Stimulated activated CD4-positive, alpha-beta T cell treated with anti-CD3 and anti-CD28 coated beads, Interleukin-12 subunit alpha, Interleukin-12 subunit beta, amount 100 ng/mL, for 24 hours (primary cell): ENCODE measurements around the gene SLC29A2.
"Not testable (repeated sequence)": the region's sequence is repeated elsewhere in the genome, so short reads cannot be mapped to it uniquely, and the experiment has no call there.

Experiments used
- DNase-seq, 2 experiments: peaks; one replicate each; pipeline ENCODE4 v3.0.0-alpha.2; 2020; ENCODE audit warnings: low read depth in 2 of 2

The SLC29A2 gene

DNA sequence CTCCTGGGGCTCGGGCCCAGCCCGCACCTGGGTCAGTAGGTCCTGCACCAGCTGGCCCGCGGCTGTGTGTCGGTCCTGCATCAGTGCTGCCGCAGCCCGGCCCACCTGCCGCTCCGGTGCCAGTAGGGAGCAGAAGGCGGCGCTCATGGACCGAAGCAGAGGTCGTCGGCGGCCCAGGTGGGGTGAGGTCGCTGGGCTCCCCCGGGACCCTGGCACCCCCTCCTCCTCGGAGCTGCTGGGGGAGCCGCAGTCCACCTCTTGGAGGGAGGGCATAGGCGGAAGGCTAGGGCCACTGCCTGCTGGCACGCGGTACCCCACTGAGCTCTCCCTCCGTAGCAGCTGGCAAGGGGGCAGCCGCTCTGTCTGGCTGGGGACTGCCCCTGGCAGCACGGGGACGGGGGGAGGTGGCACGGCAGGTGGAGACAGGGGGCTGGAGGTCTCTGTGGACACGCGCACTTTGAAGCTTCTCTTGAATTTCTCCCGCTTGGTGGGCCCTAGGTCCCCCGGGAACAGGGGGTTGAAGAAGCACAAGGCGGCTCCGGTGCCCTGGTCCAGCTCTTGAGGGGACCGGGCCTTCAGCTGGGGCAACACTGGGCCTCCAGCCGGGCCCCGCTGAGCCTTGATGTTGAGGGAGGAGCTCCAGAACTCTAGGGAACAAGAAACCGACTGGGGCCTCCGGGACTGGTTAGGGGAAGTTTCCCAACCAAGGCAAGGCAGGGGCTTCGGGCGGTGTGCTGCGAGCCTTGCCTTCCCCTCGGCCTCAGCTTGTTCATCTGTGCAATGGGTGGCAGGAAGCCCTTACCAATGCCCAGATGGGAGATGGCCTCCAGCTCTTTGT lies 36.7 kb downstream of the SLC29A2 start:
- no peak for DNase-seq

DNA sequence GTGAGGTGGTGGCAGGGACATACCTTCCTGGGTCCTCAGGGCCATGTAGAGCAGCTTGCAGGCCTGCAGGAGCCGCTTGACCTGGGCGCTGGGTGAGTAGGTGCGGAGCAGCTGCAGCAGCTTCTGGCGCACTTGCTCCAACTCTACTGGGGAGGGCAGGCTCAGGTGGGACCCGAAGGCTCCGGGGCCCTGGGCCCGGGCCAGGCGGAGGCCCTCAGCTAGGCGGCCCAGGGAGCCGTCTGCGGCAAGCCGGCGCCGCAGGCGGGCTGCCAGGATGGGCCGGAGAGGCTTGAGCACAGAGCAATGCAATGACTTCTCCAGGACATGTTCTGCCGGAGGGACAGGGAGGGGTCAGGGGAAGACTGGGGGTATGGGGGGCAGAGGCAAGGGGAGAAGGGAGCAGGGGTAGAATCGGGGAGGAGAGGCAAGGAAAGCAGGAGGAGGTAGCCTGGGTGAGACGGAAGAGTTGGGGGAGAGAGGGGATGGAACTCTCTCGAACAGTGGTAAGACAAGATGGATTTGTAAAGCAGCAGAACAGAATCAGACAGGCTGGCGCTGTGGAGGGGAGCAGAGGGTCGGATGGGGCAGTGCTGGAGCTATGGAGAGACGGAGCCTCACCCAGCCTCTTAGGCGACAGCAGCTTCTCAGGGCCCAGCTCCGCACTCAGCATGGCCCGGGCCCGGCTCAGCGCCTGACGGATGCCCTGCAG lies 37.5 kb downstream of the SLC29A2 start:
- no peak for DNase-seq

DNA sequence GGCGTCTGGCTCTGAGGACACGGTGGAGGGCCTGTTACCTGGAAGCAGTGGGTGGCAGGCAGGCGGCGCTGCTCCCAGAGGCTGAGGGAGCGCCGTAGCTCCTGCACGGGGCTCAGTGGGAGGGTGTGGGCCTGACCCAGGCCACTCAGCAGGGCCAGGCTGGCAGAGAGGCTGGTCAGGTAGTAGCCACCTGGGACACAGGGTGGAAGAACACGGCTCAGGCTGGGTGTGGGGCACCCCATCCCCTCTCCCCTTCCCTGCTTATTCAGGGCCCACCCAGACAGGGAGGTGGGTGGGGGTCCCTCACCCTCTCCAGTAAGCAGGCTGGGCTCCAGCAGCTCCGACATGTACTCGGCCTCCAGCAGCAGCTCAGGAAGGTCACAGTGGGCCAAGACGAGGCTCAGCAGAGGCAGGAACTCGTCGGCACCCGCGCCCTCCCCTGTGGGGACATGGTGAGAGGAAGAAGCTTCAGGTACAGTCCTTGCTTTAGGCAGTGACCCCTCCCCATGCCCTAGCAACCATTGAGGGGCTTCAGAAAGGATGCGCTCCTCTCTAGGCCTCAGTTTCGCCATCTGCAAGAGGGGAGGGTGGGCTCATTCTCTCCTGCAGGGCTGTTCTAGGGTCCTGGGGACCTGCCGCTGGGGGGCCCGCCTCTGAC lies 38.2 kb downstream of the SLC29A2 start:
- DNase-seq: no peak

DNA sequence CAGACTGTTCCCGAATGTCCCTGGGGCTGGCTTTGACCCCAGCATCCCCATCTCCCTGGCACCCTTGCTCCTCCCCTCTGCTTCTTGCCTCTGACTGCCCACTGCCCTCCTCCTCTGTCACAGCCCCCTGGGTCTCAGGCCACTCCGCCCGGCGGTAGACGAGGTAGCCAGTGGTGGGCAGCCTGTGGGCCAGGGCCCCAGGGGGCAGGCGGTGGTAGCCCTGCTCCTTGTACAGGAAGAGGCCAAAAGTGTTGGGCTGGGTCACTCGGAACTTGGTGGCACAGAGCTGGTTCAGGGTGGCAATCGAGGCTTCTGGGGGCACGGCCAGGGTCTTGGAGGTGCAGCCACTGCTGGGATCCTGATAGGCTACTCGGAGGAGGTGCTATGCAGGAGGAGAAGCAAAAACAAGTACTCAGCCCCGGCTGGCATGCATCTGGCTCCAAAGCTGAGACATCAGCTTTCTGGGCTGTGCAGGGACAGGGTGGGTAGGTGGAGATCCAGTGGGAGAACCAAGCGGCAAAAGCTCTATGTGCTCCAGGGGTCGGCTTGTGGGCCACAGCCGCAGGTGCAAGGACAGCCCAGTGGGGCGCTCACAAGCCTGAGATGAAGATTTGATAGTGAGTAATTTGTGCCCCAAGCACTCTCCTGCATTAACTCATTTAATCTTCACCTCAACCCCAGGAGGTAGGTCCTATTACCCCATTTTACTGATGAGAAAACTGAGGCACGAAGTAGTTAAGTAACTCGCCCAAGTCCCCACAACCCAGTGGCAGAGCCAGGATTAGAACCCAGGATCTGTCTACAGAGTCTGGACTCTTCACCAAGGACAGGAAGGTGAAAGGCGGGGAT lies 39.0 kb downstream of the SLC29A2 start:
- DNase-seq: no peak

DNA sequence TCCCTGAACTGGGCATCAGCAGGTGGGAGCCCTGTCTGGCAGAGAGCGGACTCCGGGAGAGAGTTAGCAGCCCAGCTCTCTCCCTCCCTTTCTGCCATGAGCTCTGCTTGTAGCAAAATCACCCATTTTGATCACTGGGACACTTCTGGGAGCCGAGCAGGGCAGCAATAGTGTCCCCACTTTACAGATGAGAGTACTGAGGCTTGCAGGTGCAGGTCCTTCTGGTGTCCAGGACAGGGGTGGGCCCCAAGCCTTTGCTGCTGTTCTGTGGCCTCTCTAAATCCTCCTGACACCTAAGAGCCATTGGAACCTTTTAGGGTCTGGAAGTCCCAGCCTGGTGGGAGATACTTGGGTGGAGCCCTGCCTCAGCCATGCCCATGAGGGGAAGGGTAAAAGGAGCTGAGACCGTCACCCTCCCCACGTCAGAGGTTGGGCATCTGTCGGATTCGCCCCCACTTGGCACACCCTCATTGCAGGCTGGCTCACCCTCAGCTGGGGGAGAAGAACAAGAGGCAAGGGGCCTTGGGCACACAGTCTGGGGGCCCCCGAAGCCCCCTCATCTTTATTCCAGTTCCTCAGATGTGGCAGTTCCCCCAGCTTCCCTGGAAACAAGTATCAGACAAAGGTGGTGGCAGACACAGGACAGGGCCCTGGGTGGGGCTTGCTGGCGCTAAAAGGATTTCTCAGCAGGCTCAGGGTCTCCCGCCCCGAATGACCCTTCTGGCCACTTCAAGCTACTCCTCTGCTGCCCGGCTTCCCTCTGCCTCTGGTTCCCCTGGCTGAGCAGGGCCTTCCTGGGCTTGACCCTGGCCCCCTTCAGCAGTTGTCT lies 39.8 kb downstream of the SLC29A2 start:
- DNase-seq: no peak

DNA sequence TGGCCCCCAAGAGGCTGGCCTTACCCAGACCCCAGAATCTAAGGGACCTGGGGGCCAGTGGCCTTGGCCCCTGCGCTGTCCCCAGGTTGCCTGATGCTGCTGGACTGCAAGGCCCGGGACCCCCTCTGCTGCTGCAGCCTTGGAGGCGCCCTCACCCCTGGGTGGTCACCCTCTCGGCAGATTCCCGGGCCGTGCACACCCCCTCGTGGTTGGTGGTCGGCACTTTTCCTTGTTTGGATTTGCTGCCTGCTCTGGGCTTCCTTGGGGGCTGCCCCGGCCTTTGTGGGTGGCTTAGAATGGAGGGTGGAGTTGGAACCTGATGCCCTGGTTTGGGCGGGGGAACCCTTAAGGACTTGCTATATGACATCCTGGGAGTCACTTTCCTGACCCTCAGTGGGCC lies 40.6 kb downstream of the SLC29A2 start:
- no peak for DNase-seq

DNA sequence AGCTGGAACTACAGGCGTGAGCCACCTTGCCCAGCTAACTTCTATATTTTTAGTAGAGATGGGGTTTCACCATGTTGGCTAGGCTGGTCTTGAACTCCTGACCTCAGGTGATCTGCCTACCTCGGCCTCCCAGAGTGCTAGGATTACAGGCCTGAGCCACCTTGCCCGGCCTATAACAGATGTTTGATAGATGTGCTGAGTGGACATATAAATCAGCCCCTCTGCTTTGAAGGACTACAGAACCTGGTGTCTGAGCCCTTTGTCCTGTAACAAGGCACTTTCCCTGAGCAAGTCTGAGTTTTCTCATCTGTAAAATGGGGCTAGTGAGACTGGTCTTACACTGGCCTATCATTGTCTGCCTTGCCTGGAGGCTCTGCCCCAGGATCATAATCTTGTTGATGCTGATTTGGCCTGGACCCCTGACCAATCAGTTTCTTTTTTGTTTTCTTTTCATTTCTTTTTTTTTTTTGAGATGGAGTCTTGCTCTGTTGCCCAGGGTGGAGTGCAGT lies 42.3 kb downstream of the SLC29A2 start:
- DNase-seq: no peak

DNA sequence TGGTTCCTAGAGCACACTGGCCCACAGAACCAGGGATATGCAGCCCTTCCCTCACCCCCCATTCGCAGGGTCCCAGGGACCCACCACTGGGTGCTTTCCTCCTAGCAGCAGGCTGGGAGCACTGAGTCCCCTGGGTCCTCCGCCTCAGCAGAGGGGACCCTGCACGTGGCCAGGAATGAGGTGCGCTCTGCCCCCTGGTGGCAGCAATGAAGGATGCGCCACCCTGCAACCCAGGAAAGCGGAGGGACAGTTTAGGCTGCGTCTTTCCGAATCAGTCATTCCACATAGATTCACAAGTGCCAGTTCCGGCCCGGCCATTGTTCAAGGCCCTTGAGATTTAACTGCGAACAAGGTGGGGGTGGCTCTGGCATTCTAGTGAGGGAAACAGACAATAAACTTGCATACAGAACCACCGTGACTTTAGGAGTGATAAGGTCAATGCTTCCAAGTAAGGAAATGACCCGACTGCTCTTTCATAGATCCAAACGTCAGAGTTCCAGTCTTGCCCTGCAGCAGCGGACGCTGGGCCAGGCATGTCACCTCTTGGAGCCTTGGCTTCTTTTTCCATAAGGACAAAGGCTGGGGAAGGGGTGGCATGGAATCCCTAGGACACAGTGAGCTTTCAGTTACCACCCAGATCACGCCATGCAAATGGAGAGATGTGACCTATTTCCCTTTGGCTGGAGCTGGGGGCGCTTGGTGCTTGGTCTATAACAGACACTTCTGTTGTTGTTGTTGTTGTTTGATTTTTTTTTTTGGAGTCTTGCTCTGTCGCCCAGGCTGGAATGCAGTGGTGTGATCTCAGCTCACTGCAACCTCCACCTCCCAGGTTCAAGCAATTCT lies 43.0 kb downstream of the SLC29A2 start:
- DNase-seq: peak; percentile 66 to 78

DNA sequence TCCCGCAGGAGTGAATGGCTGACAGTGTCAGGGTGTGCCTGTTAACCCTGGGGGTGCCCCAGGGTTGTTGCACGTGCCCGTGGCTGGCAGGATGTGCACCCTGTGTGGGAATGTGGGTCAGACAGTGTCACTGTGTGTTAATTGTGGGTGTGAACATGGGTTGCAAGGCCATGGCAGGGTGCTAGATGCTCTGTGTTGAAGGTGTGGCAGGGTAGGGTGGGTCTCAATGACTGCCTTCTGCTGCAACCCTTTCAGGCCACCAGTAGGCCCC lies 43.6 kb downstream of the SLC29A2 start:
- no peak for DNase-seq

DNA sequence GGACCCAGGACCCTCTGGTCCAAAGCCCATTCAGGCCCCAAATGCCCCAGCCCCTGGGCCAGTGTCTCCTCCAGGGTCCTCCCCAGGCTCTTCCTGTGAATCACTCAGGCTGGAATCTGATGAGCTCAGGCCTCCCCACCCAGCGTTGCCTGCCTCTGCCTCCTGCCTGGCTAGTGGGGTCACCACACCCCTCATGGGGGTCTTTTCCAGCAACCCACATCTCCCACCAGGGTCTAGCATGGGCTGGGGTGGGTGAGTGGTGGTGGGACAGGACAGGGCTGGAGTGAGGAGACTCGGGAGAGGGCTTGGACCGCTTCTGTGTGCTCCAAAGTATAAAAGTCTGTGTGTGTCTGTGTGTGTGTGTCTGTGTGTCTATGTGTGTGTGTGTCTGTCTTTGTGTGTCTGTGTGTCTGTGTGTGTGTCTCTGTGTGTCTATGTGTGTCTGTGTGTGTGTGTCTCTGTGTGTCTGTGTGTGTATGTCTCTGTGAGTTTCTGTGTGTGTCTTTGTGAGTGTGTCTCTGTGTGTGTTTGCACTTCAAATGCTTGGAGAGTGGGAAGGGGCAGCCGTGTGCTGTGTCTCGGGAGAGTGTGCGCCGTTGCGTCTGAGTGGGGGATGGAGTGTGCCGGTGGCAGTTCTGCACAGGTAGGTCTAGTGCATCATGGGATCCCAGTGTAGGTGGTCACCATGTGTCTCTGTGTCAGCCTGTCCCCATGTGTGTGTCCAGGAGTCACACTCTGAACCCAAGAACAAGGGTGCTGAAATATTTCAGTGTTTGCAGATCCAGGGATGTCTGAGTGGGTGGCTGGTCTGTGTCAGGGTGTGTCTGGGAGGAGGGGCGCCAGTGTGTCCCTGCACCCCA lies 44.2 kb downstream of the SLC29A2 start:
- no peak for DNase-seq

DNA sequence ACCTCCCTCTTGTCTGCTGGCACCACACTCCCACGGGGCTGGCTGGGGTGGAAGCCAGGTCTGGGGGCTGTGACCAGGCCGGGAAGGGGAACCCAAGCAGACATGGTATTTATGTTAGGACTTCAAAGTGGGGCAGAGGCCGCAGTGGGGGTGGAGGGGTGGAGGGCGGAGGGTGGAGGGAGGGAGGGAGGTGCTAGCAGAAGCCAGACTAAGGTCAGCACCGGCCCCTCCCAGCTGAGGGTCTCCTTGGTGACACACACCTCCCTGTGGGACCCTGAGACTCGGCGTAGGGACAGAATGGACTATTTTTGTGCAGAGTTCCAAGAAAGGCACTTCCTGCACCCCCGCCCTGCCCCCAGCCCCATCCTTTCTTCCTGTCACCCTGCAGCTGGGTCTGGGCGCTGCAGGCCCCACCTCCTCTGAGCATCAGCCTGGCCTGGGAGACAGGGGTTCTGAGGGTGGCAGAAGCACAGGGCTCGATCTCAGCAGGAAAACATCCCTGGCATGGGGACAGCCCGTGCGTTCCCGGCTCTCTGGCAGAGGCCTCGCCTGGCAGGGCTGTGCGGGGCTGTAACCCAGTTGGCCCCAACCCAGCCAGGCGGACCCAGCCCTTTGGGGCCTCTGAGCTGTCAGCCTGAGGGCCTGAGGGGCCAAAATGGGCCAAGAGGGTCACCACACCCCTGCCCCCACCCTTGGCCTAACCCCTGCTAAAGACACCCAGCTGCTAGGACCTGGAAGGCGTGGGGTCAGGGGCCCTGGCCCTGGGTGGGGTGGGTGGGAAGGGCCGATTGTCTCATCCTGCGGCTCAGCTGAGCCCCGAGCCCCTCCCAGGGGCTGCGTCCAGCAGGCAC lies 45.1 kb downstream of the SLC29A2 start:
- DNase-seq: no peak

DNA sequence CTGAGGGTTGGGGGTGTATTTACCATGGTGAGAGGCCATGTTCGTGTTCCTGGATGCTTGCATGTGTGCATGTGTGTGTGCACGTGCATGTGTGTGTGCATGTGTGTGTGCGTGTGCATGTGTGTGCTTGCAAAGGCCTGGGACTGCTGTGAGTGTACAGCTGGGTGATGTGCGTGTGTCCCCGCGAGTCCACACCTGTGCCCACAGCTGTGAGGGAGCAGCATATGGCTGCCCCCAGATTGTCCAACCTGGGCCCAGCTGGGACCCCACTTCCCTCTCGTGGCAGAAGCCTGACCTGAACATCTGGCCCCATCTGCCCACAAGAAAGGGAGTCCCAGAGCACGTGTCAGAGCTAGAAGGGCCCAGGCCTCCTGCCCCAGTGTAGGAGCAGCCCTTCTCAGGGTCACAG lies 46.3 kb downstream of the SLC29A2 start:
- no peak for DNase-seq

DNA sequence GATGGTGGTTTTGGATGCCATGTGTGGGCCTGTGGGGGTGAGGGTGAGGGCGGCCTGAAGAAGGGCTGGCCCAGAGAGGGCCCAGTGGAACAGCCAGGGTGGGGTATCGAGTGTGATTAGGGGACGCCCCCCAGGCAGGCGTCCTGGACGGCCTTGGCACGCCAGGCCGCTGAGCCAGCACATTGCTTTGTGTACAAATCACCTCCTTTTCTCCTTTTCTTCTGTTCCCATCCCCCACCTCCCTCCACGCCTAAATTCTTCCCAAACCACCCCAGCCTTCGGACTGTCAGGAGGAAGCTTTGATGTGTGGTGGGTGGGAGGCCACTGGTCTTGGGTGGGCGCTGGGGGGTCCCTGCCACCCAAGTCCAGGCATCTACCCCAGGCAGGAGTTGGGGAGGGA lies 46.9 kb downstream of the SLC29A2 start:
- no peak for DNase-seq

DNA sequence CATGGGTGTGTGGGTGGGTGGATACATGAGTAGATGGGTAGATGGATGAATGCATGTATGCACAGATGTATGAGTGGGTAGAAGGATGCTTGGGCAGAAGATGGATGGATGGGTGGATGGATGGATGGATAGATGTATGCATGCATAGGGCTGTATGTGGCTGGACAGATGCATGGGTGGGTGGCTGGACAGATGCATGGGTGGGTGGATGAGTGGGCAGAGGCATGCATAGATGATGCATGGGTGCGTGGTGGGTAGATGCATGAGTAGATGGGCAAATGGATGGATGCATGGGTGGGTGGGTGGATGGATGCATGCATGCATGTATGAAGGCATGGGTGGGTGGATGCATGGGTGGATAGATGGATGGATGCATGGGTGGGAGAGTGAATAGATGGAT lies 47.9 kb downstream of the SLC29A2 start:
- no peak for DNase-seq

DNA sequence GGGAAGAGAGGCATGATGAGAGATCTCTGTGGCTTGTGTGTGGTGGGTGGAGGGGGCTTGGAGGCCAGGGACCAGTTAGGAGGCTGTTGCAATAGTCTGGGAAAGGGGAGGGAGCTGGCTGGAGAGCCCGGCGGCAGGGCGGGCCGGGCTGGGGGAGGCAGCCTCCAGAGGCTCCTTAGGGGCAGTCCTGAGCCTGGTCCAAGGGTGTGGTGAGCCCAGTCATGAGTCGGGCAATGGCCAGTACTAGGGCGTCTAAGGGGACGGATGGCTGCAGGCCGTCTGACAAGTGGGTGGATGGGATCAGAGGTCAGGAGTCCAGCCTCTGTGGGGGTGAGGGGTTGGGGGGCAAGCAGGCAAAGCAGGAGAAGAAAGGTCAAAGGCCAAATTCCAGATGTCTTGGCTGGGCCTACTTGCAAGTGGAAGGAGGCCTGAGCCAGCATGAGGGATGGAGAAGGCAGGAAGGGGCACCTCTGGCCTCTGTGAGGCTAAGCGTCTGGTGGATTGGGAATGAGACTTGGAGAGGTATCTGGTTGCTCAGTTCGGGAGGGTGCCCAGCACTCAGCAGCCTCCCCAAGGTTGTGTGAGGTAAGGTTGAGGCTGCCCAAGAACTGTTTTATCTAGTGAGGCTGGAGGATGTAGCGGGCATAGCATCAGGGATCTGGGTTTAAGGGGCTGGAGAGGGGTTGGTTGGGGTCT lies 48.7 kb downstream of the SLC29A2 start:
- no peak for DNase-seq

DNA sequence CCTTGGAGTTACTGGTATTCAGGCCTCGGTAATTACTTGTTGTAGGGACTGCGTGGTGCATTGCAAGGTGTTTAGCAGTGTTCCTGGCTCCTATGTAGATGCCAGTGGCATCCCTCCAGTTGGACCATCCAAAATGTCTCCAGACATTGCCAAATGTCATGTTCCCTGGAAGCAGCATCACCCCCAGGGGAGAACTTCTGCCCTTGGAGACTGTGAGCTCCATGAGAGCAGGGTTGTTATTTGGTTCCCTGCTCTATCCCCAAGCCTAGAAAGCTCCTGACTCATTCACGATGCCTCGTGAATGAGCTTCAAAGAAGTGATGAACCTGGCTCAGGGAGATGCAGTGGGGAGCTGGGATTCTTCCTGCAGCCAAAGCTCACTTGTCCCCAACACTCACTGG lies 50.0 kb downstream of the SLC29A2 start:
- no peak for DNase-seq

DNA sequence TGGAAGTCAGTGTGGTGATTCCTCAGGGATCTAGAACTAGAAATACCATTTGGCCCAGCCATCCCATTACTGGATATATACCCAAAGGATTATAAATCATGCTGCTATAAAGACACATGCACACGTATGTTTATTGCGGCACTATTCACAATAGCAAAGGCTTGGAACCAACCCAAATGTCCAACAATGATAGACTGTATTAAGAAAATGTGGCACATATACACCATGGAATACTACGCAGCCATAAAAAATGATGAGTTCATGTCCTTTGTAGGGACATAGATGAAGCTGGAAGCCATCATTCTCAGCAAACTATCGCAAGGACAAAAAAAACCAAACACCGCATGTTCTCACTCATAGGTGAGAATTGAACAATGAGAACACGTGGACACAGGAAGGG lies 50.8 kb downstream of the SLC29A2 start:
- not testable (repeated sequence) for DNase-seq

DNA sequence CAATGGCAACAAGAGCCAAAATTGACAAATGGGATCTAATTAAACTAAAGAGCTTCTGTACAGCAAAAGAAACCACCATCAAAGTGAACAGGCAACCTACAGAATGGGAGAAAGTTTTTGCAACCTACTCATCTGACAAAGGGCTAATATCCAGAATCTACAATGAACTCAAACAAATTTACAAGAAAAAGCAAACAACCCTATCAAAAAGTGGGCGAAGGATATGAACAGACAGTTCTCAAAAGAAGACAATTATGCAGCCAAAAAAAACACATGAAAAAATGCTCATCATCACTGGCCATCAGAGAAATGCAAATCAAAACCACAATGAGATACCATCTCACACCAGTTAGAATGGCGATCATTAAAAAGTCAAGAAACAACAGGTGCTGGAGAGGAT lies 51.3 kb downstream of the SLC29A2 start:
- not testable (repeated sequence) for DNase-seq
